GM06990 (cell line): Measurements from ENCODE around the gene NABP1.

ENCODE experiments used
- DNase-seq: peaks from one replicate; pipeline ENCODE4 v3.0.0-alpha.2; 2011; ENCODE audit not compliant: insufficient read length; ENCODE audit errors: extremely low read depth
- H3K27me3 ChIP-seq: replicated peaks from 2 replicates; pipeline ENCODE4 v1.6.0; 2011; ENCODE audit warnings: low read length; ENCODE audit not compliant: control insufficient read depth, insufficient read depth
- H3K36me3 ChIP-seq: 2 replicates; pipeline ENCODE4 v1.5.1; 2011; ENCODE audit warnings: low read length; ENCODE audit not compliant: control insufficient read depth, insufficient read depth
- H3K4me3 ChIP-seq: replicated peaks from 2 replicates; pipeline ENCODE4 v1.5.1; 2011; ENCODE audit warnings: low read depth, mild to moderate bottlenecking, control low read depth, low read length
- CTCF ChIP-seq: IDR thresholded peaks from 2 replicates; pipeline ENCODE4 v1.5.1; 2011; ENCODE audit warnings: low read length, control low read depth, mild to moderate bottlenecking, inconsistent platforms; ENCODE audit not compliant: insufficient read depth, poor library complexity, severe bottlenecking

Gene NABP1

GRCh38 chr2:191670787-191671186 lies 7.1 kb upstream of the NABP1 start:
- H3K27me3 ChIP-seq = no peaks in the 10 kb centered on the region
- no peak for TF ChIP-seq CTCF

GRCh38 chr2:191675807-191676721 lies 1.9 kb upstream of the NABP1 start:
- Histone ChIP-seq H3K4me3 (no peak overlapping the region; the same call in 1 of the 2 replicates), H3K27me3 (no peaks in the 10 kb centered on the region), H3K36me3 (no peaks in the 10 kb centered on the region)
- no peak for TF ChIP-seq CTCF
- DNase-seq = peak; percentile 80

More at GRCh38 chr2:191670787-191671186, 7.1 kb upstream of the NABP1 start:
- H3K36me3 ChIP-seq = no peaks in the 10 kb centered on the region
- H3K4me3 ChIP-seq = no peak overlapping the region
- DNase-seq = no peak

GRCh38 chr2:191676790-191677645 lies 918 bp upstream of the NABP1 start:
- Histone ChIP-seq H3K36me3 (no peaks in the 10 kb centered on the region), H3K27me3 (no peaks in the 10 kb centered on the region), H3K4me3 (peak overlapping the region; percentile 84)
- peak; percentile 74 for DNase-seq
- TF ChIP-seq CTCF = no peak

GRCh38 chr2:191678437-191679100 lies 633 bp downstream of the NABP1 start:
- no peak for TF ChIP-seq CTCF
- H3K4me3 ChIP-seq = peak overlapping the region; percentile 86
- DNase-seq = peak; percentile 80
- H3K36me3 ChIP-seq = 0 out of 2 replicates have a peak, but pooled peaks cover 5% of the 10 kb centered on the region
- H3K27me3 ChIP-seq = no peaks in the 10 kb centered on the region

GRCh38 chr2:191679818-191680600 lies 2.1 kb downstream of the NABP1 start:
- Histone ChIP-seq H3K36me3 (peaks cover 6% of the 10 kb centered on the region), H3K4me3 (peak overlapping the region; percentile 86), H3K27me3 (no peaks in the 10 kb centered on the region)
- DNase-seq = peak; percentile 39
- TF ChIP-seq CTCF = no peak
